Measurements from ENCODE around the gene BRD1.
"Not testable (repeated sequence)": the region's sequence is repeated elsewhere in the genome, so short reads cannot be mapped to it uniquely, and the experiment has no call there.

The BRD1 gene

GRCh38 chr22:49768077-49768910 is 59.4 kb downstream of the BRD1 start:
- no peak for DNase-seq (ENCODE audit: low spot score)

DNA sequence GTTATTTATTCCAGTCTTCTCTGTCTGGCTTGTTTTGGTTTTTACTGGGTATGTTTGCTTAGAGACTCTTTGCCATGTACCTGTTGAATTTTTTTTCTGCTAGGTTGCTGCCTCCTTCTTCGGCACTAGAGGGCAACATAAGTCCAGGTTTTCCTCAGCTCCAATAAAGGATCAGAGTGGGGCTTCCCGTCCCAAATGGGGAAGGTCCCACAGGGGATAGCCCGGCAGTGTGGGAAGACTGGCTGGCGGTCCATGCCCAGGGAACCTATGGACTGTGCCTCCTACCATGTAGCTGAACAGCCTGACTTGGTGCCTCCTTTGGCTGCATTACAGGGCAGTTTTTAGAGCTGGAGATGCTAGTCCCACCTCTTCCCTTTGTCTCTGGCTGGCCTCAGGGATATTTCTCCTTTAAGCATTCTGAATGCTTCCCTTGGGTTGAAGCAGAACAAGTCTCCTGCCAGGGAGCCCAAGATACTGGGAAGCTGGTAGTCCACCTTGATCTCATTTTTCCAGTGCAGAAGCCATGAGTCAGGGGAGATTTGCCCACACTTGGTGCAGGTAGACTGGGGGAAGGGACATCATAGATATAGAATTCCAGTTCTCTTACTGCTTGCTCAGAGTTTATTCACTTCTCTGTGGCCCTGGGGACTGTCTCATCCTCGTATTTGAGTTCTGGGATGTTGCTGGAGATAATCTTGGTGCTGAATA is 60.2 kb downstream of the BRD1 start:
- DNase-seq (ENCODE audit: low spot score), result no peak

DNA sequence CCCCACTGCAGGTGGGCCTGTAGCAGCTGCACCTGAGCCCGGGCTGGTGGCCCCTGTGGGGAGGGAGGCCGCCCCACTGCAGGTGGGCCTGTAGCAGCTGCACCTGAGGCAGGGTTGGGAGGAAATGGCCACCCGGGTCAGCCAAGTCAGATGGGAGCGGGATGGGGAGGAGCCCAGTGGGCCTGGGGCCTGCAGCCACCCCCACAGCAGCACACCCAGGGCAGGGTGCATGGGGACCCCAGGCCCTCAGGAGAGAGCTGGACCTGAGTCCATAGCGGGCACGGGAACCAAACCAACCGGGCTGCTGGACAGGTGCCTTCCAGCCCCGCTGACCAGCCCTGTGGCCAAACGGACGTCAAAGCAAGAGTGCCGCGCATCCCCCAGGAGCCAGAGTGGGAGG is 61.7 kb downstream of the BRD1 start:
- no peak for DNase-seq (ENCODE audit: low spot score)

DNA sequence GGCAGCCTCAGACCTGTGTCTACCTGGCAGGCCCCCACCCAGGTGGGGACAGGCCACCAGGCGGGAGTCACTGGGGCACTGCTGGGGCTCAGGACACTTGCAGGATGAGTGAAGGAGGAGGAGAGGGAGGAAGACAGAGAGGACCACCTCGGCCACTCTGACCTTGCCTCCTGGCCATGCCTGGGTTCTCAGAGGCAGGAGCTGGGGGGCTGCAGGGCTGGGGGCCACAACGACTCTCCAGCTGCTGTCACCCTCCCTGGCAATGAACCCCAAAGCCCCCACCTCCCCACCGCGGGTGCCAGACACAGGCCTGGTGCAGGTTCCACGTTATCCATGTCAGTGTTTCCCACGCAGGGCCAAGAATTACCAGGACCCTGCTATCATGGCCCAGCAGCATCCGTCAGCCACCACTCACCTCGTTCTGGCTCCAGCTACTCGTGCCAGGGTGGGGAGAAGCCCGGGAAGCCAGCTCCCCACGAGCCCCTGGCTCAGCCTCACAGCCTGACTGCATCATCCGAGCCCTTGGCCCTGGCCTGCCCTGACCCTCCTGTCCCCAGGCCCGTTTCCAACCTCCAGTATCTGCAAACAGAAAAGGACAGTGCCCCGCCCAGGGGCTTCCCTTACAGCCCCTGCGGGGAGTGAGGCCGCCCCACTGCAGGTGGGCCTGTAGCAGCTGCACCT is 62.4 kb downstream of the BRD1 start:
- no peak for DNase-seq (ENCODE audit: low spot score)

GRCh38 chr22:49764127-49764581 is 63.5 kb downstream of the BRD1 start:
- DNase-seq (ENCODE audit: low spot score), result no peak

GRCh38 chr22:49763696-49764095 is 64.0 kb downstream of the BRD1 start:
- DNase-seq (ENCODE audit: low spot score), result no peak

GRCh38 chr22:49763138-49763537 is 64.5 kb downstream of the BRD1 start:
- DNase-seq (ENCODE audit: low spot score), result no peak

- not testable (repeated sequence) for DNase-seq (ENCODE audit: low spot score)
Observed at GRCh38 chr22:49762571-49762970, 65.1 kb downstream of the BRD1 start.

DNA sequence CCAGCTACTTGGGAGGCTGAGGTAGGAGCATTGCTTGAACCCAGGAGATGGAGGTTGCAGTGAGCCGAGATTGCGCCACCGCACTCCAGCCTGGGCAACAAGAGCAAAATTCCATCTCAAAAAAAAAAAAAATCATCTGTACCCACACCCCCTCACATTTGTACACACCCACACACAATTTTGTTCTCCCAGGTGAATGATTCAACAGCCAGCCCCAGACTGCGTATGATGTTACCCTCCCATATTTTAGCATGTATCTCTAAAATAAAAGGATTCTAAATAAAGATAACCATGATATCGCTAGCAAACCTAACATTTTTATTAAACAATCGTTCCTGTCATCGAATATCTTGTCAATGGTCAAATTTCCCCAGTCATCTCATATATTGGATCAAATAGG is 65.8 kb downstream of the BRD1 start:
- peak; percentile 47 for DNase-seq (ENCODE audit: low spot score)

GRCh38 chr22:49760630-49761571 is 66.8 kb downstream of the BRD1 start:
- DNase-seq (ENCODE audit: low spot score), result no peak

DNA sequence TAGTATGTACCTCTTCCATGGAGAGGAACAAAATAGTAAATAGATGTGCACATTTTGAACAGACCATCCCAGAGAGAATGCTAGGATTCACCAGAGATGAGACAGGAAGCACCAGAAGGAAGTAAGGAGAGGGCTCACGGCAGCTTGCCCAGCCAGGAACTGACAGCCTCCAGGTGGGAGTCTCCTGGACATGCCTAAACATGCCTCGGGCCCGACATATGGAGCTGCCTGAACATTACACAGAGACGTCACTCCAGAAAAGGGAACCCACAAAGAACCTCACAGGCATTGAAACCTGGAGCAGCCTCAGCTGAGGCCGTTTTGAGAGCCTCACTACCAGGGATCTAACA is 67.4 kb downstream of the BRD1 start:
- no peak for DNase-seq (ENCODE audit: low spot score)

GRCh38 chr22:49756676-49757075 is 71.0 kb downstream of the BRD1 start:
- DNase-seq (ENCODE audit: low spot score), result no peak

- no peak for DNase-seq (ENCODE audit: low spot score)
Observed at GRCh38 chr22:49756201-49756600, 71.5 kb downstream of the BRD1 start.

- no peak for DNase-seq (ENCODE audit: low spot score)
Observed at GRCh38 chr22:49755631-49756001, 72.1 kb downstream of the BRD1 start.

DNA sequence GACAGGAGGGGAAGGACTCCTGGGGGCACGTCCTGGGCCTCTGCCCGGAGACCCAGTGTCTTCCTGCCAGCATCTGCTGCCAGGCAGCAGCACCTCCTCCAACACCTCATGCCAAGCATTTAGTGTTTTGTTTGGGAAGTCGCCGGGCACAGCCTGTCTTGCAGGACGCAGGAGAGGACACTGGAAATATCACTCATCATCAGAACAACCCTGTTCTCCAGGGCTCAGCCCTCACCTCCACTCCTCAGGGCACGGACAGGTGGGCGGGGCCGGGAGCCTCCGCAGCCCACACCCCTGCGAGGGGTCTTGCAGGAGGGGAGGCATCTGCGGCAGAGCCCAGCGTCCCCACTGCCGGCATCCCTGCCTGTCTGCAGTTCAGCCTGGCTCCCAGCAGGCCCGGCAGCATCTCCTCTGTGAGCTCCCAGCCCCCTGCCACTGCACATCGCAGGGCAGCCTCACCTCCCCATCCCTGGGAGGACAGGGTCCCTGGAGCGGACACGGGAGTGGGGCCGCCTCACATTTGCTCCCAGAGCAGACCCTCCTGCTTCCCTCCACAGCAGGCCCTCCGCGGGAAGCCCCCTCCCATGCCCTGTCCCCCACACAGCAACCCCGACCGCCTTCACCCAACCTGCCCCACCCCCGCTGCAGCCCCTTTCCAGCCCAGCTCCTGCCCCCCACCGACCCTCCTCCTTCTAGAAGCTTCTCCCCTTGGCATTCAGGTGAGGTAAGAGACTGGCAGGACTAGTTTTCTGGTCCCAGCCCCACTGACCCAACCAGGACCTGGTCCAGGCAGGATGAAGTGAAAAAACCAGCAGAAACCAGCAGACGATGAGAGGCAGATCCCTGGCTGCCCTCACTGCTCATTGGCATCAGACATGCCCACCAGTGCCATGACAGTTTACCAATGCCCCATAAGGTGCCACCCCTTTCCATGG is 72.7 kb downstream of the BRD1 start:
- no peak for DNase-seq (ENCODE audit: low spot score)

DNA sequence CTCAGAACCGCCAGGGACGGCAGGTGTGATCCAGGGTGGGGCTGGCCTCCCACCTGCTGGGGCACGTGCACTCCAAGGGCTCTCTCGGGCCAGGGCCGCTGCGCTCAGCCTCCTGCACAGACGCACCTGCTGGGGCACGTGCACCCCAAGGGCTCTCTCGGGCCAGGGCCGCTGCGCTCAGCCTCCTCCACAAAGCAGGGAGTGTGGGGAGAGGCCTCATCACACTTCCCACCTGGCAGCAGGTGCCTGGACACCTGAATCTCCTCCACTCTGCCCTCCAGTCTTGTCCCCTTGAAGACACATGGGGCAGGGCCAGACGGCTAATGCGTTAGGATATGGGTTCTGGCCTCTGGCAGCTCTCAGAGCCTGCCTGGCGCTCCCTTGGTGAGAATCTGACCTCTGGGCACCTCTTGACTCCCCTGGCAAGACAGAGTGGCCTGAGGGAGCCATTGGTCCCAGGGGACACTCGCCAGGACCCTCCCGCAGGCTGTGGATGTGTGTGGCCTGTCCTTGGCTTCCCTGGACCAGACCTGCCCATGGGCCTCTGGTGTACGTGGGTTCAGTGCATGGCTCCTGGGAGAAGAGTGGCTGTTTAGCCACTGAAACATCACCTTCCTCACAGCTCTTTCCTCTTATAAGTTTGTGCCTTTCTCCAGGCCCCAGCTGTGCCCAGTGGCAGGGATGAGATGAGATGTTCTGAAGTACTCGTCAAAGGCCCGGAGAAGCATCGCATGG is 73.5 kb downstream of the BRD1 start:
- no peak for DNase-seq (ENCODE audit: low spot score)

DNA sequence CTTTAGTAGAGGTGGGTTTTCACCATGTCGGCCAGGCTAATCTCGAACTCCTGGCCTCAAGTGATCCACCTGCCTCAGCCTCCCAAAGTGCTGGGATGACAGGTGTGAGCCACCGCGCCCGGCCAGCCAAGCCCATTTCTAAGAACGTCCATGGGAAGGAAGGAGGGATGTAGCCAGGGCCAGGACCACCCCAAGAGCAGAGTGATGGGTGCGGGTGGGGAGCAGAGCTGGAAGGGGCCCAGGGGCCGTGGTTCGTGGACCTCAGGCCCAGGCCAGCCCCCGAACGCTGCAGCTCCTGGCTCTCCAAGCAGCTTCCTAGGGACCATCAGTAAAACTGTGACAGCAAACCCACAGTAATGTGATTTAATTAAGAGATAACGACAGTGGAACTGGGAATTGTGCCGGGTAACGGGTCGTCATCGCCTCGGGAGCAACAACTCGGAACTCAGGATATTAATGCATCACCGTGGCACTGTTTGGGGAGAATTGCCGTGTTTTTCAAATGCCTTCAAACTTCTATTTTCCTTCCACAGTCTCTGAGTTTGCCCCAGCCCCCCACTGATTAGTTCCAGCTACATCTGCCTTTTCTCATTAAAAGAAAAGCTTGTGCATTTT is 74.3 kb downstream of the BRD1 start:
- no peak for DNase-seq (ENCODE audit: low spot score)

DNA sequence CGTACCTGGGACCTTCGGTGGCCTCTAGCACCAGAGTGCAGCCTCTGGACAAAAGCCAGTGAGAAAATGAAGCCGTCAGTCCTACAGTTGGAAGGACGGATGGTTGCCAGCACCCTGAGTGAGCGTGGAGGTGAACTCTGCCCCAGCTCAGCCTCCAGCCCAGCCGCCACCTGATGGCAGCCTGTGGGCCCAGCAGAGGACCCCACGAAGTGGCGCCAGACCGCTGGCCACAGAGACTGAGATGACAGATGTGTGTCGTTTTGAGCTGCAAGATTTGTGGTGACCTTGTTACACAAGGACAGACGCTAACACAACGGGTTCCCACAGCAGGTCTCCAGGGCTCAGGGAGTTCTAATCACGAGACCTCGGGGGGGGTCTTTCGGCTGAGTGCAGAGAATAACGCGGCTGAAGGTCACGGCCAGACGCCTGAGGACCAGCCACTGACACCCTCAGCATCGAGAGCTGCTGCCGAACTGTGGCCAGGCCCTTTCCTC is 75.0 kb downstream of the BRD1 start:
- DNase-seq (ENCODE audit: low spot score), result no peak

- DNase-seq (ENCODE audit: low spot score), result no peak
Observed at GRCh38 chr22:49751966-49752597, 75.6 kb downstream of the BRD1 start.
